GM10847 (cell line): Measurements from ENCODE around the gene PTPRM.

Experiments
- POLR2A ChIP-seq: IDR thresholded peaks from 2 replicates; pipeline ENCODE4 v1.6.1; 2011; ENCODE audit not compliant: insufficient read length; ENCODE audit errors: extremely low read depth

PTPRM gene

GRCh38 chr18:8260319-8260718, 693.2 kb downstream of the PTPRM start:
- TF ChIP-seq POLR2A: no peak

- no peak for TF ChIP-seq POLR2A
Measured at GRCh38 chr18:8260827-8261226, 693.7 kb downstream of the PTPRM start.

- no peak for TF ChIP-seq POLR2A
Measured at GRCh38 chr18:8261651-8262091, 694.6 kb downstream of the PTPRM start.

GRCh38 chr18:8262221-8262620, 695.1 kb downstream of the PTPRM start:
- no peak for TF ChIP-seq POLR2A

- TF ChIP-seq POLR2A: no peak
Measured at GRCh38 chr18:8264116-8264515, 697.0 kb downstream of the PTPRM start.

- TF ChIP-seq POLR2A: no peak
Measured at GRCh38 chr18:8264861-8265411, 697.8 kb downstream of the PTPRM start.

- no peak for TF ChIP-seq POLR2A
Measured at GRCh38 chr18:8272254-8272653, 705.1 kb downstream of the PTPRM start.

GRCh38 chr18:8274370-8274769, 707.3 kb downstream of the PTPRM start:
- TF ChIP-seq POLR2A: no peak

GRCh38 chr18:8276406-8276805, 709.3 kb downstream of the PTPRM start:
- no peak for TF ChIP-seq POLR2A

GRCh38 chr18:8277270-8277669, 710.2 kb downstream of the PTPRM start:
- TF ChIP-seq POLR2A: no peak

- TF ChIP-seq POLR2A: no peak
Measured at GRCh38 chr18:8279346-8279745, 712.2 kb downstream of the PTPRM start.

GRCh38 chr18:8279781-8280330, 712.7 kb downstream of the PTPRM start:
- no peak for TF ChIP-seq POLR2A

GRCh38 chr18:8283891-8284585, 716.9 kb downstream of the PTPRM start:
- no peak for TF ChIP-seq POLR2A

- TF ChIP-seq POLR2A: no peak
Measured at GRCh38 chr18:8286303-8286702, 719.2 kb downstream of the PTPRM start.

GRCh38 chr18:8287196-8287885, 720.2 kb downstream of the PTPRM start:
- no peak for TF ChIP-seq POLR2A
